Measurements from ENCODE around the gene ATAD3A. TPM values are rescaled to one million over a fixed set of nuclear protein-coding genes. Genes with fewer than 3 reads are reported as not detected.

ATAD3A gene
- total RNA-seq, 3 donors from 2014 or later (not counting 1 experiment from before 2014, with no cell fraction given): 17.3 to 37.3 (median 22.2) TPM

DNA sequence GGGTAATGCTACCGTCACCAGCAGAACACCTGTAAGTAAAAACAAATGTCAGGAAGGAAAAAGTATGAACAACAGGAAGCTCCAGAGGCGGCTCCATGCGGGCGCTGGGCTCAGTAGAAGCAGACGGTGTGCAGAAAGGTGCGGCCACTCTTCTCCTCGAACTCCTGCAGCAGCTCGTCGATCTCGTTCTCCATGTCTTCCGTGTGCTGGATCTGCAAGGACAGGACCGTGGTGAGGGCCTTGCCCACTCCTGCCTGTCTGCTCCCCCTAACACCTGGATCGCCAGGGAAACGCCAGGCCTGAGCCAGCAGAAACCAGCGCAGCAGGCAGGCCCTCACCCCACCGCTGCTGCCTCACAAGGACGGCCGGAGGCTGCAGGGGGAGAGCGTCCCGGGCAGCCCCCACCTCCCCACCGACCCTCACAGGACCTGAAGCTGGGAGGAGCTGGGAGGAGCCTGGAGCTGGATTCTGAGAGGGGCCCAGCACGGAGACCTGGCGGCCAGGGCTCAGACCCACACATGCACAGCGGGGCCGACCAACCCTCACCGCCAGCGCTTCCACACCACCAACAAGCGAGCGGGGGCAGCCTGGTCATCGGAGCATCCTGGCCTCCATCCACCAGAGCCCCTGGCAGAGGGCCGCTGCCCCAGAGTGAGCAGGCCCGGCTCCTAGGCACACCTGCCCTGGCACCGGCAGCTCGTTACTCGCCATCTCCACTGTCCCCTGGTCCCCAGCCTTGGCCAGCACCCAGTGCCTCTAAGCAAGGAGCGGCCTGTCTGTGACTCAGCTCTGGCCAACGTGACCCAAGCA is 30.2 kb downstream of the ATAD3A start:
- DNase-seq (no peak), ATAC-seq (no peak)
- Histone ChIP-seq H3K27ac (ENCODE audit: low read length) (no peak overlapping the region), H3K27me3 (ENCODE audit: control insufficient read depth, insufficient read depth, low read length) (no peaks in the 10 kb centered on the region), H3K9me3 (ENCODE audit: control insufficient read depth, insufficient read depth, low read length) (no peaks in the 10 kb centered on the region), H3K4me3 (ENCODE audit: low read length) (no peak overlapping the region), H3K4me1 (ENCODE audit: control insufficient read depth, insufficient read depth, low read length) (peaks cover 12% of the 10 kb centered on the region), H3K36me3 (ENCODE audit: control insufficient read depth, insufficient read depth, low read length) (peaks cover 5% of the 10 kb centered on the region)
- H3K4me3 Mint-ChIP-seq: no peak overlapping the region
- intact Hi-C loops (cut with micrococcal nuclease): no loop called here
- H3K9me3 Mint-ChIP-seq: no peaks in the 10 kb centered on the region
- H3K4me1 Mint-ChIP-seq: peaks cover 0 to under 1% of the 10 kb centered on the region in 2 donors
- H3K36me3 Mint-ChIP-seq: no peaks in the 10 kb centered on the region
- TF ChIP-seq CTCF (IDR thresholded peaks at IDR 0.05): no peak
- H3K27me3 Mint-ChIP-seq (ENCODE audit: low read depth in 2 of 2): no peaks in the 10 kb centered on the region
- 95% methylated on average over 37 of the region's 37 CpGs for WGBS (ENCODE audit: insufficient coverage)
- H3K27ac Mint-ChIP-seq: no peak overlapping the region

DNA sequence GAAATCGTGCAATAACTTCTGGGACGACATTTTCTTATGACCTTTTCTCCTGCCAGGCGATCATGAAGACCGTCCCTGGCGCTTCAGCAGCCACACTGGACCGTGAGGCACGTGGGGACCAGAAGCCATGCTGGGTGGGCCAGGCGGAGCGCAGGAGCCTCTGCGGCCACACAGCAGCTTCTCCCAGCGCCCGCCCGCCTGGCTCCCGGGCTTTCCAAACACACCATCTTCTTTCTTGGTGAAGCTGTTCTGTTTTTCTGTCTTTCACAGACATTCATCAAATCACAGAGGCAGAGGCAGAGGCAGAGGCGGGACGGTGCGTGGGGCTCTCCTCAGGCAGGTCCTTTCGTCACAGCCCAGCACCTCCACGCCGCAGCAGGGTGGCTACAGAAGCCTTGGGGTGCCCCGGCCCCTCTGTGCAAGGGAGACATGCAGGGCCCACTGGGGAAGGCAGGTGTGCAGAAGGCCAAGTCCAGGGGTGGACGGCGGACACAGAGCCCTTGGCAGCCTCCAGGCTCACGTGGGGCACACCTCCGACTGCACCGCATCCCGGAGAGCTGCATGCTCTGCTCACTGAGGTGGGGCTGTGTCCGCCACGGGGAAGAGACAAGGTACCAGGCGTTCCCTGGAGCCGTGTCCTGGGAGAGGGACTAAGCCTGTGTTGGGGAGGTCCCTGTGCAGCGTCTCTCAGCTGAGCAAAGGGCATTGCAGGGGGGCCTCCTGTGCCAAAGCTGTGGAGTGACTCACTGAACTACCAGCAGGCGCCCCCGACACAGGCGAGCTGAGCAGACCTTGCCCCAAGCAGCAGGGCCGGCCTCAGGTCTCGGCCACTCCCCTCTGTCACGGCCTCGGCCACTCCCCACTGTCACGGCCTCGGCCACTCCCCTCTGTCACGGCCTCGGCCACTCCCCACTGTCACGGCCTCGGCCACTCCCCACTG is 31.1 kb downstream of the ATAD3A start:
- Histone ChIP-seq H3K4me3 (ENCODE audit: low read length) (no peak overlapping the region), H3K36me3 (ENCODE audit: control insufficient read depth, insufficient read depth, low read length) (peaks cover 5% of the 10 kb centered on the region), H3K4me1 (ENCODE audit: control insufficient read depth, insufficient read depth, low read length) (peaks cover 12% of the 10 kb centered on the region), H3K27ac (ENCODE audit: low read length) (no peak overlapping the region), H3K9me3 (ENCODE audit: control insufficient read depth, insufficient read depth, low read length) (no peaks in the 10 kb centered on the region), H3K27me3 (ENCODE audit: control insufficient read depth, insufficient read depth, low read length) (no peaks in the 10 kb centered on the region)
- no peak for TF ChIP-seq CTCF (IDR thresholded peaks at IDR 0.05)
- Mint-ChIP-seq H3K36me3 (no peaks in the 10 kb centered on the region), H3K27me3 (ENCODE audit: low read depth in 2 of 2) (no peaks in the 10 kb centered on the region), H3K4me3 (no peak overlapping the region), H3K9me3 (no peaks in the 10 kb centered on the region), H3K4me1 (peaks cover 0 to 4% of the 10 kb centered on the region in 2 donors), H3K27ac (no peak overlapping the region)
- DNase-seq (no peak), ATAC-seq (no peak)
- intact Hi-C loops (cut with micrococcal nuclease): no loop called here
- WGBS (ENCODE audit: insufficient coverage): 96% methylated on average over 45 of the region's 45 CpGs

DNA sequence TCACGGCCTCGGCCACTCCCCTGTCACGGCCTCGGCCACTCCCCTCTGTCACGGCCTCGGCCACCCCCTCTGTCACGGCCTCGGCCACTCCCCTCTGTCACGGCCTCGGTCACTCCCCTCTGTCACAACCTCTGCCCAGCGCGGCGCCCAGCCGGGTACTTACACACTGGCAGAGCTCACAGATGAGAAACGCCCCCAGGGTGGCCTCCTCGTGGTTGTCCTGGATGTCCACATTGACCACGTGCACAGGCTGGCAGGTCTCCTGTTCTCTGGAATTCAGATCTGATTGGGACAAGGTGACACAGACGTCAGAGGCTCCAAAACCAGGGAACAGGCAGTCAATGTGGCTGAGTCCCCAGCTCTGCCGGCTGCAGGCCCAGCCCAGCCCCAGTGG is 31.7 kb downstream of the ATAD3A start:
- DNase-seq (no peak), ATAC-seq (no peak)
- no peaks in the 10 kb centered on the region for H3K27me3 Mint-ChIP-seq (ENCODE audit: low read depth in 2 of 2)
- Histone ChIP-seq H3K27me3 (ENCODE audit: control insufficient read depth, insufficient read depth, low read length) (no peaks in the 10 kb centered on the region), H3K36me3 (ENCODE audit: control insufficient read depth, insufficient read depth, low read length) (peaks cover 5% of the 10 kb centered on the region), H3K9me3 (ENCODE audit: control insufficient read depth, insufficient read depth, low read length) (no peaks in the 10 kb centered on the region), H3K4me3 (ENCODE audit: low read length) (no peak overlapping the region), H3K27ac (ENCODE audit: low read length) (no peak overlapping the region), H3K4me1 (ENCODE audit: control insufficient read depth, insufficient read depth, low read length) (peaks cover 12% of the 10 kb centered on the region)
- H3K27ac Mint-ChIP-seq: no peak overlapping the region
- H3K9me3 Mint-ChIP-seq: no peaks in the 10 kb centered on the region
- no peak overlapping the region for H3K4me3 Mint-ChIP-seq
- 90% methylated on average over 19 of the region's 19 CpGs for WGBS (ENCODE audit: insufficient coverage)
- H3K36me3 Mint-ChIP-seq: no peaks in the 10 kb centered on the region
- intact Hi-C loops (cut with micrococcal nuclease): no loop called here
- TF ChIP-seq CTCF (IDR thresholded peaks at IDR 0.05): no peak
- peaks cover 0 to 4% of the 10 kb centered on the region in 2 donors for H3K4me1 Mint-ChIP-seq

Measured in natural killer cell (primary cell).